T-cell (primary cell): Measurements from ENCODE around the gene TTYH2. TPM values are rescaled to one million over a fixed set of nuclear protein-coding genes. Genes with fewer than 3 reads are reported as not detected.

Experiments
- ATAC-seq, 4 experiments: fragments of 200-7000 bp in 3 of 4; fragments of 150-1000 bp in 1 of 4; cut with Tn5 transposase; replicated peaks in 1 of 4; 1 replicate in 3 of 4; 2 replicates in 1 of 4; pipeline ENCODE4 v1.10.0; 2021; ENCODE audit warnings: moderate library complexity in 3 of 4, mild to moderate bottlenecking in 2 of 4, moderate number of reproducible peaks in 1 of 4
- CTCF ChIA-PET, 2 donors: fragments of 300-600 bp; sonication (Branson Sonifier 250); formaldehyde crosslinking; loops; one replicate each; lab custom pipeline; 2022; ENCODE audit warnings: antibody characterized with exemption in 2 of 2; lab: Charles Lee
- POLR2A ChIA-PET, 2 donors: fragments of 300-600 bp; sonication (Branson Sonifier 250); formaldehyde crosslinking; loops; one replicate each; lab custom pipeline; 2022; ENCODE audit warnings: antibody characterized with exemption in 2 of 2; lab: Charles Lee
- DNase-seq, 35 experiments: peaks; one replicate each; pipeline versions ENCODE4 v3.0.0 to v3.0.0-alpha.2; 2013 to 2023
- H3K27ac ChIP-seq: one replicate; pipeline ENCODE4 v1.5.1; 2013; ENCODE audit warnings: low read length
- H3K27me3 ChIP-seq, 2 experiments: replicated peaks in 1 of 2; 1 replicate in 1 of 2; 2 replicates in 1 of 2; pipeline versions ENCODE4 v1.6.1 to v1.7.0; 2013; ENCODE audit warnings: low read length in 1 of 2, mixed read lengths in 1 of 2; ENCODE audit not compliant: control insufficient read depth in 2 of 2, insufficient read depth in 2 of 2; ENCODE audit errors: extremely low read depth in 1 of 2
- H3K36me3 ChIP-seq, 2 donors: 1 replicate in 1 of 2; 2 replicates in 1 of 2; pipeline versions ENCODE4 v1.6.1 to v1.7.0; 2013; ENCODE audit warnings: low read length in 1 of 2; ENCODE audit not compliant: control insufficient read depth in 2 of 2, insufficient read depth in 1 of 2; ENCODE audit errors: extremely low read depth in 1 of 2
- H3K4me1 ChIP-seq, 2 experiments: 1 replicate in 1 of 2; 2 replicates in 1 of 2; pipeline versions ENCODE4 v1.6.1 to v1.7.0; 2013; ENCODE audit warnings: low read length in 2 of 2, mixed read lengths in 1 of 2; ENCODE audit not compliant: insufficient read depth in 2 of 2, control insufficient read depth in 1 of 2; ENCODE audit errors: extremely low read depth in 1 of 2
- H3K4me3 ChIP-seq, 2 donors: 1 replicate in 1 of 2; 2 replicates in 1 of 2; pipeline versions ENCODE4 v1.5.1 to v1.7.0; 2013; ENCODE audit warnings: mild to moderate bottlenecking in 2 of 2, low read length in 1 of 2, moderate library complexity in 1 of 2; ENCODE audit not compliant: control insufficient read depth in 1 of 2; ENCODE audit errors: extremely low read depth in 1 of 2
- H3K9me3 ChIP-seq: 2 replicates; pipeline ENCODE4 v1.7.0; 2013
- H3K27ac Mint-ChIP-seq, 2 donors: one replicate each; pipeline ENCODE4 v1.8.0; 2020 to 2021; ENCODE audit warnings: mild to moderate bottlenecking in 2 of 2, mixed read lengths in 2 of 2
- H3K27me3 Mint-ChIP-seq, 2 donors: one replicate each; pipeline ENCODE4 v1.8.0; 2021 to 2022; ENCODE audit warnings: mixed read lengths in 2 of 2
- H3K36me3 Mint-ChIP-seq: one replicate; pipeline ENCODE4 v1.8.0; 2021; ENCODE audit warnings: mixed read lengths
- H3K4me1 Mint-ChIP-seq, 3 donors: one replicate each; pipeline ENCODE4 v1.8.0; 2020 to 2022; ENCODE audit warnings: mixed read lengths in 3 of 3, mild to moderate bottlenecking in 1 of 3
- H3K4me3 Mint-ChIP-seq, 3 donors: one replicate each; pipeline ENCODE4 v1.8.0; 2020 to 2022; ENCODE audit warnings: mild to moderate bottlenecking in 3 of 3, mixed read lengths in 3 of 3, moderate library complexity in 3 of 3
- H3K9me3 Mint-ChIP-seq, 3 donors: one replicate each; pipeline ENCODE4 v1.8.0; 2020 to 2022; ENCODE audit warnings: mixed read lengths in 3 of 3
- WGBS: methylation state at CpG from one replicate; pipeline ENCODE4 v1.1.5; 2013; ENCODE audit warnings: missing lambda C conversion rate; ENCODE audit not compliant: insufficient coverage; 5-methylcytosine and 5-hydroxymethylcytosine counted together
- total RNA-seq, 35 experiments: library from RNA in 6 of 35; stranded (reverse) in 6 of 35; fragments of 120-200 nt in 1 of 35; gene quantifications; one replicate each; pipeline versions ENCODE4 v1.2.1 to v1.2.4 and lab custom pipeline; 2013 to 2026

The TTYH2 gene
- total RNA-seq, 5 donors from 2014 or later (not counting 1 experiment from before 2014, with no cell fraction given) = 10.0 to 21.7 (median 16.0) TPM

GRCh38 chr17:74190154-74190553 lies 23.2 kb upstream of the TTYH2 start:
- WGBS = 71% methylated on average over 1 of the region's 2 CpGs
- Mint-ChIP-seq H3K4me1 (peaks cover 0 to 2% (median 0%) of the 10 kb centered on the region in 3 donors), H3K27ac (no peak overlapping the region), H3K36me3 (no peaks in the 10 kb centered on the region), H3K27me3 (peaks cover 3 to 20% of the 10 kb centered on the region in 2 donors), H3K4me3 (no peak overlapping the region), H3K9me3 (no peaks in the 10 kb centered on the region)
- Histone ChIP-seq H3K4me3 (no peak overlapping the region), H3K36me3 (no peaks in the 10 kb centered on the region), H3K27me3 (peaks cover 5 to 52% of the 10 kb centered on the region in 2 experiments), H3K27ac (no peak overlapping the region), H3K9me3 (no peaks in the 10 kb centered on the region), H3K4me1 (no peaks in the 10 kb centered on the region)
- ATAC-seq (peak in 3 of 4 experiments; percentile 41 to 83 (median 71)), DNase-seq (peak in 1 of 35 experiments; percentile 40)
- POLR2A ChIA-PET = no interaction called here
- CTCF ChIA-PET = no interaction called here

DNA sequence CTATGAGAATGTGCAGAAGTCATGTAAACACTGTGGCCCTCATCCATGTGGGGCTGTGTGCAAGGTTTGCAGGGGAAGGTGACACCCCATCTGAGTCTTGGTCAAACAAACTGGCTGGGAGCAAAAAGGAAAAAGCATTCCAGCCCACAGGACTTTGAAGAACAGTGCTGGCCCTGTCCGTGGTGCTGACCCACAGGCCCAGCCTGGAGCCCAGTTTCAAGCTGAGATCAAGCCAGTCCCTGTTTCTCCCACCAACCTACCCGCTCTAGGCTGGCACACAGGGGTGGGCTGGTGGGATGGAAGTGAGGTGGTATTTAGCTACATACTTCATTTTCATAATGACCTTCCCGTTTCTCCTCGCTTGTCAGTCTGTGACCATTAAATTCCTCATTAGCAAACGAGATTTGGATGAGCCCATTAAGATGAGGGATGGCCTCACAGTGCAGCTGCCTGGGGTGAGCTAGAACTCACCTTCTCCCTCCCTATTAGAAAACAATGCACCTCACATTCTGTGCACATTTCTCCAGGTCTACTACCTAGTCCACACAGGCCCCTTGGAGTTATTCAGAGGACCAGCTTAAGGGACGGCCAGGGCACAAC lies 22.5 kb upstream of the TTYH2 start:
- Histone ChIP-seq H3K27ac (no peak overlapping the region), H3K9me3 (no peaks in the 10 kb centered on the region), H3K4me3 (no peak overlapping the region), H3K27me3 (peaks cover 5 to 54% of the 10 kb centered on the region in 2 experiments), H3K36me3 (no peaks in the 10 kb centered on the region), H3K4me1 (no peaks in the 10 kb centered on the region)
- Mint-ChIP-seq H3K36me3 (no peaks in the 10 kb centered on the region), H3K4me3 (no peak overlapping the region), H3K9me3 (no peaks in the 10 kb centered on the region), H3K27me3 (peaks cover 9 to 26% of the 10 kb centered on the region in 2 donors), H3K27ac (no peak overlapping the region), H3K4me1 (peaks cover 0 to 2% (median 0%) of the 10 kb centered on the region in 3 donors)
- ATAC-seq = no peak
- DNase-seq = no peak
- ChIA-PET CTCF (interaction anchor here (0.6 to 0.7 kb wide), 3 partner anchors 8 to 16 kb away, joined by 3 to 4 read pairs (median 4); no protein-coding TSS in a partner anchor), POLR2A (no interaction called here)
- 59% methylated on average over 4 of the region's 6 CpGs for WGBS

GRCh38 chr17:74192950-74193781 lies 20.2 kb upstream of the TTYH2 start:
- Histone ChIP-seq H3K27ac (no peak overlapping the region), H3K4me1 (no peaks in the 10 kb centered on the region), H3K27me3 (peaks cover 0 to 56% of the 10 kb centered on the region in 2 experiments), H3K9me3 (no peaks in the 10 kb centered on the region), H3K36me3 (no peaks in the 10 kb centered on the region), H3K4me3 (no peak overlapping the region)
- no peaks in the 10 kb centered on the region for H3K36me3 Mint-ChIP-seq
- WGBS = 52% methylated on average over 8 of the region's 12 CpGs
- peaks cover 0 to 2% (median 0%) of the 10 kb centered on the region in 3 donors for H3K4me1 Mint-ChIP-seq
- no peak overlapping the region for H3K4me3 Mint-ChIP-seq
- CTCF ChIA-PET = interaction anchor here in 1 of 2 donors (1.0 kb wide), 1 partner anchor 9 kb away, joined by 8 read pairs; no protein-coding TSS in a partner anchor
- POLR2A ChIA-PET = no interaction called here
- DNase-seq = peak in 1 of 35 experiments; percentile 20
- H3K27ac Mint-ChIP-seq = no peak overlapping the region
- peaks cover 16 to 34% of the 10 kb centered on the region in 2 donors for H3K27me3 Mint-ChIP-seq
- H3K9me3 Mint-ChIP-seq = no peaks in the 10 kb centered on the region
- no peak for ATAC-seq

- ATAC-seq (no peak), DNase-seq (no peak)
- Histone ChIP-seq H3K4me1 (peaks cover 0 to 4% of the 10 kb centered on the region in 2 experiments), H3K27ac (no peak overlapping the region), H3K9me3 (no peaks in the 10 kb centered on the region), H3K4me3 (no peak overlapping the region), H3K36me3 (no peaks in the 10 kb centered on the region), H3K27me3 (peaks cover 0 to 68% of the 10 kb centered on the region in 2 experiments)
- no peak overlapping the region for H3K27ac Mint-ChIP-seq
- H3K9me3 Mint-ChIP-seq = no peaks in the 10 kb centered on the region
- 80% methylated on average over 9 of the region's 9 CpGs for WGBS
- CTCF ChIA-PET = interaction anchor here in 1 of 2 donors (0.6 kb wide), 1 partner anchor 8 kb away, joined by 4 read pairs; no protein-coding TSS in a partner anchor
- H3K4me1 Mint-ChIP-seq = peaks cover 3 to 5% (median 4%) of the 10 kb centered on the region in 3 donors
- H3K4me3 Mint-ChIP-seq = no peak overlapping the region
- POLR2A ChIA-PET = no interaction called here
- H3K27me3 Mint-ChIP-seq = peaks cover 18 to 39% of the 10 kb centered on the region in 2 donors
- no peaks in the 10 kb centered on the region for H3K36me3 Mint-ChIP-seq
These were observed 18.7 kb upstream of the TTYH2 start for GRCh38 chr17:74194682-74195081.

DNA sequence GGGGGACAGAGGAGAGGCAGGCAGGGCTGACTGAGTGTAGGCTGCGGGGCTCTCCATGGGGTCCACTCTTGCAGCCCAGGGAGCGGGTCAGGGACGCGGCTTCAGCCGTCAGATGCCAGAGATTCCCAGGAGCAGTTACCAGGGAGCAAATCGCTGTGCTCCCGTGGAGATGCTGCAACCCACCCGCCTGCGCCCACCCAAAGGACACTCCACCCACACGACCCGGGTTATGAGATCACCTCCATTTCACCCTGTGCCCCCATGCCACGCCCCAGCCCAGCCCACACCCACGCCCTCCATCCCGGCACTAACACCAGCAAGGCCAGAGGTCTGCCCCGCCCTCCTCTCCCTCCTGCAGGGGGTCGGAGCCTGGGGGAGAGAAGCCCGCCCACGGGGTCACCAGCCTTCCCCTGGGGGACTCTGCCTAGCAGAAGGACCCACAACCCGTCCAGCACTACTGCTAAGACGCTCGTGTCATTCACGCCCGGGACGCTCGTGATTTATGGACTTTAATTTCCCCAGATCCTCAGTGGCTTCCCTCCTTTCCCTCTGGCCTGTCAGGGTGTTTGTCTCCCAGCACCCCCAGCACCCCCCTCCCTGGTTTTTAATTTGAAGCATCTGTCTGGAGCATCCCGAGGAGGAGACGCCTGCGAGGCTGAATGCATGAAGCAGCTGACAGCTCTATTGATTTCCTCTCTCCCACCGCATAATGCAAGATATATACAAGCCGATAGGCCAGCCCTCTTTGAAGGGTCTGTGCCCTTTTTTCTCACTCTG lies 16.6 kb upstream of the TTYH2 start:
- Mint-ChIP-seq H3K9me3 (no peaks in the 10 kb centered on the region), H3K36me3 (no peaks in the 10 kb centered on the region), H3K27me3 (peaks cover 27 to 54% of the 10 kb centered on the region in 2 donors), H3K4me3 (no peak overlapping the region), H3K27ac (no peak overlapping the region), H3K4me1 (peaks cover 5 to 6% (median 6%) of the 10 kb centered on the region in 3 donors)
- no peak for DNase-seq
- CTCF ChIA-PET = no interaction called here
- H3K9me3 ChIP-seq = no peaks in the 10 kb centered on the region
- ATAC-seq = no peak
- peaks cover 0 to 84% of the 10 kb centered on the region in 2 experiments for H3K27me3 ChIP-seq
- no peak overlapping the region for H3K4me3 ChIP-seq
- H3K36me3 ChIP-seq = no peaks in the 10 kb centered on the region
- peaks cover 0 to 8% of the 10 kb centered on the region in 2 experiments for H3K4me1 ChIP-seq
- no peak overlapping the region for H3K27ac ChIP-seq
- WGBS = 79% methylated on average over 16 of the region's 30 CpGs
- POLR2A ChIA-PET = no interaction called here

DNA sequence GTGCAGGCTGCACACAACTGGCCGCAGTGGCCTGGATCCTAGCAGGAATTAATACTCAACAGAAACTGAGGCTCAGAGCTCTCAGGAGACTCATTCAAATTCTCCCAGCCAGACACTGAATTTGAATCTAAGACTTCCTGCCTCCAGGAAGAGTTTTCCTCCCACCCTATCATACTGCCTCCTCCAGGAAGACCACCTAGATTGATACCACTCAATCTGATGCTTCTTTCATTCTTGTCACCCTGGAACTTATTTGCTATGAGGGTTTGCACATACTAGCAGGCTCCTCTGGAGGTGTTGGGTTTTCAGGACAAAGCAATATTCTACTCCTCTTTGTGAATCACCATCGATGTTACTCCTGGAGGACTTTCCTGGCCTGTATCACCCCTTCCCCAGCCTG lies 15.6 kb upstream of the TTYH2 start:
- Histone ChIP-seq H3K4me3 (no peak overlapping the region), H3K27me3 (peaks cover 0 to 90% of the 10 kb centered on the region in 2 experiments), H3K27ac (no peak overlapping the region), H3K36me3 (no peaks in the 10 kb centered on the region), H3K4me1 (peaks cover 0 to 9% of the 10 kb centered on the region in 2 experiments), H3K9me3 (no peaks in the 10 kb centered on the region)
- WGBS = 100% methylated on average over 1 of the region's 2 CpGs
- Mint-ChIP-seq H3K4me1 (peaks cover 5 to 13% (median 9%) of the 10 kb centered on the region in 3 donors), H3K36me3 (no peaks in the 10 kb centered on the region), H3K27me3 (peaks cover 27 to 53% of the 10 kb centered on the region in 2 donors), H3K9me3 (no peaks in the 10 kb centered on the region), H3K27ac (no peak overlapping the region), H3K4me3 (no peak overlapping the region)
- DNase-seq (no peak), ATAC-seq (no peak)
- ChIA-PET CTCF (no interaction called here), POLR2A (no interaction called here)
